ENCODE measurements around the gene ANKS1A. TPM values are rescaled to one million over a fixed set of nuclear protein-coding genes. Genes with fewer than 3 reads are reported as not detected.

Gene ANKS1A
- total RNA-seq, 6 experiments from 2014 or later, result 6.7 to 17.4 (median 10.5) TPM

GRCh38 chr6:34973547-34974248, 84.6 kb downstream of the ANKS1A start:
- DNase-seq (no peak), ATAC-seq (no peak)
- Histone ChIP-seq H3K27ac (no peak overlapping the region), H3K27me3 (no peaks in the 10 kb centered on the region), H3K4me1 (no peaks in the 10 kb centered on the region), H3K9me3 (no peaks in the 10 kb centered on the region), H3K4me3 (no peak overlapping the region), H3K36me3 (peaks cover 0 to 20% (median 3%) of the 10 kb centered on the region in 4 donors)
- TF ChIP-seq, protein P1, sequence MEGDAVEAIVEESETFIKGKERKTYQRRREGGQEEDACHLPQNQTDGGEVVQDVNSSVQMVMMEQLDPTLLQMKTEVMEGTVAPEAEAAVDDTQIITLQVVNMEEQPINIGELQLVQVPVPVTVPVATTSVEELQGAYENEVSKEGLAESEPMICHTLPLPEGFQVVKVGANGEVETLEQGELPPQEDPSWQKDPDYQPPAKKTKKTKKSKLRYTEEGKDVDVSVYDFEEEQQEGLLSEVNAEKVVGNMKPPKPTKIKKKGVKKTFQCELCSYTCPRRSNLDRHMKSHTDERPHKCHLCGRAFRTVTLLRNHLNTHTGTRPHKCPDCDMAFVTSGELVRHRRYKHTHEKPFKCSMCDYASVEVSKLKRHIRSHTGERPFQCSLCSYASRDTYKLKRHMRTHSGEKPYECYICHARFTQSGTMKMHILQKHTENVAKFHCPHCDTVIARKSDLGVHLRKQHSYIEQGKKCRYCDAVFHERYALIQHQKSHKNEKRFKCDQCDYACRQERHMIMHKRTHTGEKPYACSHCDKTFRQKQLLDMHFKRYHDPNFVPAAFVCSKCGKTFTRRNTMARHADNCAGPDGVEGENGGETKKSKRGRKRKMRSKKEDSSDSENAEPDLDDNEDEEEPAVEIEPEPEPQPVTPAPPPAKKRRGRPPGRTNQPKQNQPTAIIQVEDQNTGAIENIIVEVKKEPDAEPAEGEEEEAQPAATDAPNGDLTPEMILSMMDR (IDR thresholded peaks at IDR 0.05), result peak in 1 of 4 donors; percentile 9
- TF ChIP-seq POLR2A (IDR thresholded peaks at IDR 0.05), result no peak
- WGBS (ENCODE audit: insufficient coverage, low coverage, low lambda C conversion rate, missing lambda C conversion rate), result 63% methylated on average over 2 of the region's 2 CpGs
- intact Hi-C loops (cut with DNase I), result no loop called here

DNA sequence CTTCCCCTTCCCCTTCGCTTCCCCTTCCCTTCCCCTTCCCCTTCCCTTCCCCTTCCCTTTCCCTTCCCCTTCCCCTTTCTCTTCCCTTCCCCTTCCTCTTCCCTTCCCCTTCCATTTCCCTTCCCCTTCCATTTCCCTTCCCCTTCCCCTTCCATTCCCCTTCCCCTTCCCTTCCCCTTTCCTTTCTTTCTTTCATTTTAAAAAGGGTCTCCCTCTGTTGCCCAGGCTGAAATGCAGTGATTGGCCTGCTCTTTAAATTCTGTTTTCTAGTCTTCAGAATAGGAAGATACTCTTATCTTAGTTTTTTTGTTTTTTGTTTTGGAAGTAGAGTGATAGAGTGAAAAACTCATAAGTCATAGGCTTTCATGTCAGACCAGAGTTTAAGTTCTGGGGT, 85.2 kb downstream of the ANKS1A start:
- H3K27me3 ChIP-seq, result no peaks in the 10 kb centered on the region
- no peak overlapping the region for H3K4me3 ChIP-seq
- H3K4me1 ChIP-seq, result no peaks in the 10 kb centered on the region
- no peak overlapping the region for H3K27ac ChIP-seq
- 89% methylated on average over 1 of the region's 1 CpG for WGBS (ENCODE audit: insufficient coverage, low coverage, low lambda C conversion rate, missing lambda C conversion rate)
- intact Hi-C loops (cut with DNase I), result no loop called here
- no peaks in the 10 kb centered on the region for H3K9me3 ChIP-seq
- ATAC-seq (no peak), DNase-seq (no peak)
- peaks cover 0 to 20% (median 3%) of the 10 kb centered on the region in 4 donors for H3K36me3 ChIP-seq
- no peak for TF ChIP-seq POLR2A (IDR thresholded peaks at IDR 0.05)
- TF ChIP-seq, protein P1 (IDR thresholded peaks at IDR 0.05), result no peak

GRCh38 chr6:34976239-34976638, 87.2 kb downstream of the ANKS1A start:
- 92% methylated on average over 2 of the region's 2 CpGs for WGBS (ENCODE audit: insufficient coverage, low coverage, low lambda C conversion rate, missing lambda C conversion rate)
- Histone ChIP-seq H3K4me3 (no peak overlapping the region), H3K36me3 (peaks cover 0 to 5% (median 2%) of the 10 kb centered on the region in 4 donors), H3K27me3 (no peaks in the 10 kb centered on the region), H3K27ac (no peak overlapping the region), H3K4me1 (no peaks in the 10 kb centered on the region), H3K9me3 (no peaks in the 10 kb centered on the region)
- DNase-seq, result no peak
- intact Hi-C loops (cut with DNase I), result no loop called here
- no peak for ATAC-seq
- TF ChIP-seq, protein P1 (IDR thresholded peaks at IDR 0.05), result no peak
- no peak for TF ChIP-seq POLR2A (IDR thresholded peaks at IDR 0.05)

GRCh38 chr6:34979218-34979617, 90.2 kb downstream of the ANKS1A start:
- Histone ChIP-seq H3K27ac (no peak overlapping the region), H3K4me1 (peaks cover 0 to 10% (median 0%) of the 10 kb centered on the region in 4 donors), H3K36me3 (peaks cover 0 to 12% (median 2%) of the 10 kb centered on the region in 4 donors), H3K27me3 (no peaks in the 10 kb centered on the region), H3K9me3 (no peaks in the 10 kb centered on the region), H3K4me3 (no peak overlapping the region)
- 78% methylated on average over 2 of the region's 2 CpGs for WGBS (ENCODE audit: insufficient coverage, low coverage, low lambda C conversion rate, missing lambda C conversion rate)
- TF ChIP-seq POLR2A (IDR thresholded peaks at IDR 0.05), result no peak
- TF ChIP-seq, protein P1 (IDR thresholded peaks at IDR 0.05), result no peak
- intact Hi-C loops (cut with DNase I), result no loop called here
- DNase-seq (no peak), ATAC-seq (no peak)

Data from right lobe of liver (tissue), 6 donors.